NCI-H2196 (cell line): ENCODE data around the gene CSNK2A2.

ENCODE experiments used
- DNase-seq: peaks from one replicate; lab custom pipeline; 2025; ENCODE audit not compliant: unreplicated experiment; lab: John Stamatoyannopoulos, UW

Gene CSNK2A2

DNA sequence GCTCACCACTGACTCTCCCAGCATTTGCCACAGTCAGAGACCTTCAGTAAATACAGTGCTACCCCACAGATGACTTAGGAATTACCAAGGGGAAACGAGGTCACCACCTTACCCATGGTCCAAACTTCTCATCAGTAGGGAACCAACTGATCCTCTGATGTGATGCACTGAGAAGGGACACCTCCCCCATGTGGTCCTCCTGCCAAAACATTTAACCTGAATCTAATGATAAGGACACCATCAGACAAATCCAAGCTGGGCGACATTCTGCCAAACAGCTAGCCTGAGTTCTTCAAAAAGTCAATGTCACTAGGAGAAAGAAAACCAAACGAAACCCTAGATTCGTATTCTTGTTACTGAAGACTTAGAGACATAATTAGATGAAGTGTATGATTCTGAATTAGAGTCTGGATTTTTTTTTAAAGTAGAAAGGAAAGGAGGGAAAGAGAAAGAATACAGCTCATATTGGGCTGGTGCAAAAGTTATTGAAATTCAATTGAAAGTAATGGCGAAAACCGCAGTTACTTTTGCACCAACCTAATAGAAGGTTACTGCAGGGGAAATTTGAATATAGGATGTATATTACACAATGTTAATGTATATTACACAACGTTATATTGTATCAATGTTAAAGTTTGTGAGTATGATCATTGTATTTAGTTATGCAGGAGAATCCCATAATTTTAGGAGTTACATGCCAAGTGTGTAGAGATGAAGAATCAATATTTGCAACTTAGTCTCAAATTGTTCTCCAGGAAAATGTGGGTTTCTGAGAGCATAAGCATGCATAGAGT lies 2.3 kb upstream of the CSNK2A2 start:
- no peak for DNase-seq

DNA sequence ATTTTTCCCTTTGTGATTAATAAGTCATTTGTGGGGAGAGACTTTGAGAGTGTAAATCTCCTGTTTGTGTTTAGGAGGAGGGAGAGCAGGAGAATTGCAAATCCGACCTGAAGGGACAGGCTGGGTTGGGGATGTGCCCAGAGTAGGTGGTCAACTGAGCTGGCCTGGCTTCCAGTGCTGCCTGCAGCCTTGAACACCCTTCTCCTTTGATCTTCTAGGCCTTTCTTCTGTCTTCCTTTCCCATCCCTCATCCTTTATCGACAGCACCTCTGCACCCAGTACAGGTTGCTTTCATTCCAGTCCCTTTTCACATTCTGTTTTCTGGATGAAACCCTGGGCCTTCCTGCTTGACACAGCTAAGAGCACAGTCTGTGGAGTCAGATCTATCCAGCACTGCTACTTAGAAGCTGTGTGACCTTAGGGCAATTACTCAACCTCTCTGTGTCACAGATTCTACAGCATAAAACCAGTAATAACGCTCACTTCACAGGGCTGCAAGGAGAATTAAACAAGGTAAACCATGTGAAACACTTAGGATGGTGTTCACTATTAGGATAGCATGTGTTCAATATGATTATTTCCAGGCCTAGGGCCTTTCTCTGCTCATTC lies 1.0 kb upstream of the CSNK2A2 start:
- DNase-seq, result no peak

DNA sequence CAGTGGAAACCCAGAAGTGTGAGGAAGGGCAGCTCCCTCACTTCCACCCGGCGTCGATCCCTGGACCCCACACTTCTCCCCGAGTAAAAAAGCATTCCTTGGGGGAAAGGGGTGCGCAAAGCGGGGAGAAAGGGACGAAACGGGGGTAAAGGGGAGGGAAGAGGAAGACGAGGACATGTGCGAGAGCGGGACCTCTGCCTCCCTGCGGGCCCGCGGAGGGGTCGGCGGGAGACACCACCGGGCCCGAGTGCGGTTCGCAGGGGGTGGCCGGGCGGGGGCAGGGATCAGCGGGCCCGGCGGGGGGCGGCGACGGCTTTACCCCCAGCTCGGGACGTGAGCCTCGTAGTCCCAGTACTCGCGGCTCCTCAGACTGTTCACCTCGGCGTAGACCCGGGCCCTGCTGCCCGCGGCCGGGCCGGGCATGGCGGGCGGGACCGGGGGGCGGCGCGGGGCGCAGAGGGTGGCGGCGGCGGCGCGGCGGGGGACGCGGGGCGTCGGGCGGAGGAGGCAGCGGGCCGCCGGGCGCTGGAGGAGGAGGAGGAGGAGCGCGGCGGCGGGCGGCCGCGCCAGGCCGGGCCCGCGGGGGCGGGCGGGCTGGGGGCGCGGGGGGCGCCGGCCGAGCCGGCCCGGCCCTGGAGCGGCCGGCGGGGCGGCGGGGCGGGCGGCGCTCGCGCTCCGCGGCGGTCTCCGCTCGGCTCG lies 443 bp downstream of the CSNK2A2 start:
- DNase-seq, result no peak

DNA sequence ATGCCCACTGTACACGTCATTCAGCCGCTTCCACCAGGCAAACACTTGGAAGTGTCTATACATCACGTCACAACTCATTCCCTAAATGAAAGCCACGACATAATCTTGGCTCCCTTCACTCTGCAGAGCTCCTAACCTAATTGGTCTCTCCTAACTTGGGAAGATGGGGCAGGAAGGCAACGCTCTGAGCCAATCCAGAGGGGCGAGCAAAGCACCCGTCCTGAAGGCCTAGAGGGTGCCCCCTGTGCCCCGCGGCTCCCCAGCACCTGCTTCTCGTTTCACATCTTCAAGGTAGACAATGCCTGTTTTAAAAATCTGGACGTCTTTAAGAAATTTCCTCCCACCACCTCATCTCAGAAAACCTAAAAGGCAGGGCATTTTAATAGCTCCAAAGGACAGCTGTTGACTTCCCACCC lies 1.0 kb downstream of the CSNK2A2 start:
- DNase-seq, result no peak

DNA sequence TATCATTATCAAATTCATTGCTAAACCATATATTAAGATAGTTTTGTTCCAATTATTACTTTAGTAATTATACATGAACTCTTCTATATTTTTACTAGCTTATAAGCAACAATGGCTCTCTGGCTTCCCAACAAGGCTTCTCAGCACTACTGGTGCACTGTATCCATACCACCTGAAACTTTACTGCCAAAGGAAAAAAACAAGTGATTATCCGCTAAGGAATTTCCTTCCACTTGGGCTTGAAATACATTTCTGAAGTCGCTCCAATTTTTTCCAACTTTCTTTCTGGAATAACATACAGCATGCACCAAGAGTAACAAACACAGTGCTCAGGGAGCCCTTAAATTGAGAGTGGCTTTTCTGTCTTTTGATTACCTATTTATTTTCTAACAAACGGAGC lies 2.1 kb downstream of the CSNK2A2 start:
- DNase-seq, result no peak

DNA sequence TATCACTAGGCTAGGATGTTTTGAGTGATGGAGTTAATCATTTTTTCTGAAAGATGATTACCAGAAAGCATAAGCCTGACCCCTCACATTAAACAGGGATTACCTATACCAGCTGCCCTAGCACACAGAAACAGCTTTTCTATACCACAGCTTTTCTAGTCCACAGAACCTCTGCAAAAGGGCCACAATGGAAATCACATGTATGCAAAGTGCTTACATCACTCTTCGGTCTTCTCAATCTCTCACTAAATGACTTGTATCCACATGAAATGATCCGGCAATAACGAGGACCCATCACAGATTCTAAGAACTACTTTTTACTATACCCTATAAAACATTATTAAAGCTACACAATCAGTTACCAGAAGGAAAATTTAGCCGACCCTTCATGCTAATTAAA lies 2.6 kb downstream of the CSNK2A2 start:
- no peak for DNase-seq

DNA sequence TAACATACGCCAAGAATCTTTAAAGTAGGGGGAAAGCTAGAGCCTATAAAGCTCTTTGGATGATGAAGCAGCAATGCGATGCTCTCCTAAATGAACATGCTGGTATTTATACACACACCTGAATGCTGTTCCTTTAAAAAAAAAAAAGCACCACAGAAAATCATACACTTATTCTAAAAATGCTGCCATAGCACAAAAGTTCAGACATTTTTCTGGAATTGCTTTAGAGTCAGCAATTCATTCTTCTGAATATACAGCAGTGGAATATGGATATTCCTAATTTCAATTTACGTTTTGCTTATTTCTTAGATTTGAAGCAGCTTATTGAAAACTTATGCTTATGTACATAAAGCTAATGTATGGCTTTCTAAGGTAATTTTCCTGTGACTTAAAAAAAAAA lies 3.1 kb downstream of the CSNK2A2 start:
- no peak for DNase-seq

DNA sequence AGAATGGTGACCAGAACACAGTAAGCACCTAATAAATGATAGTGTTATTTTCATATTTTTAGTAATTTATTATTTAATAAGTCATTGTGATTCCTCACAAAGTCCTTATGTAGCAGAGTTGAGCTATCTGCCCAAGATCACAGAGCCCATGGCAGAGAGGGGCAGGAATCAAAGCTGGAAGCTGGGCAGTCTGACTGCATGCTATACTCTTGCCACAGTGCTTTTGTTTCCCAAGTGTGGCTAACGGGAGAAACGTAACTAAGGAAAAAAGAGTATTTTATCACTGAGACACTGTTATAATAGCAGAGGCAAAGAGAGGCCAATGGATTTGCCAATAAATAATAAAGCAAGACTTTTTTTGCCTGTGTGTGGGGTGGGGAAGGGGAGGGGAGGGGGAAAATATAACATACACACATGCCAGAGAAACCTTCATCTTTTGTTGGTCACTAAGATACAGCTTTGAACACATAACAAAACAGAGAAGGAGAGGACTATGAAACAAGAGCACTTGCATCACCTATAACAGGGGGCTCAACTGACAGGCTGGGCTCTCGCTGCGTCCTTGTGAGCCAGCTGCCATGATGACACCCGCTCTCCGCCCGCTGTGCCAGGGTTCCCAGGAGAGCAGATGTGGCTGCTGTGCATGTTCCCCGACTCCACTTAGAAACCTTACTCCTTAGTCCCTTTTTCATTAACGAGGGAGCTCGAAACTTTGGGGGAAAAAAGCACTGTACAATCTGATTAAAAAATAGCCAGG lies 10.1 kb downstream of the CSNK2A2 start:
- DNase-seq, result no peak

DNA sequence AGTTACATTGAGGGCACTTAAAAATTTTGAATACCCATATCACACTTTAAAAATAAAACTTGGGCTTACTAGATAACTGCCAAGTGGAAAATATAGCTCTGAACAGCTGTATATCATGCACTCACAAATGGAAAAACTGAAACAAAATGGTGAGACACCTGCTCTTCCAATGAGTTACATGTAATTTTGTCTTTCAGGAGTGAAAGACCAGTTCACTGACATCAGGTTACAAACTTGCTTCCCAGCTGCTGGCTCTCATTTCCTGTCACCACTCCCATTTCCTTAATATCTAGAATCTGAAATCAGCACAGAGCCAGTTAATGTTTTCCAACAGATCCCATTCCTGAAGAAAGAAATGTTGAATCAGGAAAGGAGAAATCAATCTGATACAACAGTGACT lies 10.8 kb downstream of the CSNK2A2 start:
- DNase-seq, result no peak

DNA sequence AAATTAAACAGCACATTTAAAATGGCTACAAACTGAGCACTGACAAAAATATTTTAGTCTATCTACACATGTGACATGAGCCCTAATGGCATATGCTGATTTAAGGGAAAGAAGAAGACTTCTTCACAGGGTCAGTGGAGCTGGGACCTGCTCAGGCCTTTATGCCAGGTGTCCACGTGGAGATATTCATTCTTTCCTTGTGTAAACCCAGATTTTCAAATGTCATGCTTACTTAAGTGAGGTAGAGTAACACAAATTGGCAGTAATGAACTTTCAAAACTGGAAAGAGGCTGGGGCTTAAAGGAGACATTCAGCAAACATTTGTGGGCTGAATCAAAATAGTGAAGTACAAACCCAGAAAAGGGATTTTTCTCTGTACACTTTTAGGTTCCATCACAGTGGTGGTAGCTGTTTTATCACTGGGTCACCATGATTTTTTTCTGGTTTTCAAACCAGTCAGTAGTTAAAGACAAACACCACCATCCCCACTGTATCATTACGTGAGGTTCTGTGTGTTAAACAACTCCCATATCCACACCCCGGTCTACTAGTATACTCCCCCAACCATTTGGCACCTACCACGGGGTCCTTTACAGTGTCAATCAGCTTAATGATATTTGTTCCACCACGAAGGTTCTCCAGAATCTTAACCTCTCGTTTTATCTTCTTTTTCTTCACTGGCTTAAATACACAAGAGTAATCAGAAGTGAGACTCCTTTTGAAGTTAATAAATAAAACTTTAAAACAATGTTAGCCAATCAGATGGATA lies 11.5 kb downstream of the CSNK2A2 start:
- no peak for DNase-seq

DNA sequence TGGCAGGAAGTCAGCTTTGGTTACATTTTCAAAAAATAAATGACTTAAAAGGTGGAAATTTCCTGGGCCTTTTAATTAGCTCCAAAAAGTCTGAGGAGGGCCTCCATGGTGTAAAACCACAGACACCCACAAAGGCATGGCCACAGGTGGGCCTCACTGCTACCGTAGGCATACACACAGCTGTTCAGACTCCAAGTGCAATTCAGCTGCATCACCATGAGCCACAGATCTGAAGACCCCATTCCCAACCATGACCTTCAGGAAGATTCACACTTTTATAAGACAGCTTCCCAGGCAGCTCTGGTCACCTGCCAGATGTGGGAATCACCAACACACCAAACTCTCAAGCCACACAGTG lies 20.6 kb downstream of the CSNK2A2 start:
- no peak for DNase-seq

DNA sequence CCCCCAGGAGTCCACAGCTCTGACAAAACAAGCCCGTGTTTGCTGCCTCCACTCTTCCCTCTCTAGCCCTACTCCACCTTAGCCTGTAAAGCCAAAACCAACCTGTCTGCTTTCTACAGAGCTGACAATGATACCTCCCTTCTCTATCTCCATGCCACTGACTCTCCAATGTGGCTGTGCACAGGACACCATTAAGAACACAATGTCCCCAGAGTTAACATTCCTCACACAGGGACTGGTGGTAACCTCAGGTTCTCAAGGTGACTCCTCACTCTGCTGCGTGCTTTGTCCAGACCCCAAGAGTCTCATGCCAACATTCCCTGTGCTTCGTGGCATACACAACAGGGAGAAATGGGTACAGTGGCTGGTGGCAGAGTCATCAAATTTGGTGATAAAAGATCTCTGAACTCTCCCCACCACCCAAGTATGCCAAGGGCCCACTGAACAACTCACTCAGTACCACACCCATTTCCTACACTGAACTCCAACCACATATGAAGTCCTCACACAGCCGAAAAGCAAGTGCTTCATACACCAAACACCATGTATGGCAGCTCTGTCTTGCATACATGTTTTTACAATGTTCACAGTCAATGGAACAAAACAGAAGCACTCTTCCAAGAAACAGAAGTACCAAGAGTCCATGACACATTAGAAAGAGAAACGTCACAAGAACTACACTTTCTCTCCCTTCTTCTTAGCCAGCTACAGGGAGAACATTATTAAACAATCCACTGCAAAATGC lies 21.1 kb downstream of the CSNK2A2 start:
- DNase-seq, result no peak

DNA sequence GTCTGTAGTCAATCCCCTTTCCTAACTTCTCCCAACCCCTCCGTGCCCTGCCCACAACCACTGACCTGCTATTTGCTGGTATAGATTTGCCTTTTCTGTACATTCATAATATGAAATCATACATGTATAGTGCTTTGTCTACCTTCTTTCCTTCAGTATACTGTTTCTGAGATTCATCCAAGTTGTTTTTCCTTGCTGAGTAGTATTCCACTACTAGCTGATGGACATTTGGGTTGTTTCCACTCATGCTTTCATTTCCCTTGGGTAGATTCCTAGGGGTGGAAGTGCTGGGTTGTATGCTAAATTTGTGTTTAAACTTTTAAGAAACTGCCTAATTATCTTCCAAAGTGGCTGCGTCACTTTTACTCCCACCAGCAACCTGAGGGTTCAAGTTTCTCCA lies 27.7 kb downstream of the CSNK2A2 start:
- DNase-seq, result no peak

DNA sequence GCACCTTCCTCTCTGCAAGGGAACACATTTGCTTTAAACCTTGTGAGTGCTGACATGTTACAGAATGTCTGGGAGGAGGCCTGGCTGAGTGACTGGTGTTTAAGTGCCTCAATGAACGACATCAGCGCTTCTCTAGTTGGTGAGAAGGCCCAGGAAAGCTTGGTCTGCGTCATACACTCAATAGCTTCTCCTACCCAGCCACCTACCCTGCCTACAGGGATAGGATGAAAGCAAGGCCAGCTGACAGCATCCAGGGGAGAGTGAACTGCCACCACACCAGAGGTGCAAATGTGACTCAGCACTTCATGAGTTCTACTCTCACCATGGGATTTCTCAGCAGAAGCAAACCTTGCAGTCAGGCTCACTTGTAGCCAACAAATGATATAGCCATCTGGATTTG lies 37.1 kb downstream of the CSNK2A2 start:
- DNase-seq, result no peak

DNA sequence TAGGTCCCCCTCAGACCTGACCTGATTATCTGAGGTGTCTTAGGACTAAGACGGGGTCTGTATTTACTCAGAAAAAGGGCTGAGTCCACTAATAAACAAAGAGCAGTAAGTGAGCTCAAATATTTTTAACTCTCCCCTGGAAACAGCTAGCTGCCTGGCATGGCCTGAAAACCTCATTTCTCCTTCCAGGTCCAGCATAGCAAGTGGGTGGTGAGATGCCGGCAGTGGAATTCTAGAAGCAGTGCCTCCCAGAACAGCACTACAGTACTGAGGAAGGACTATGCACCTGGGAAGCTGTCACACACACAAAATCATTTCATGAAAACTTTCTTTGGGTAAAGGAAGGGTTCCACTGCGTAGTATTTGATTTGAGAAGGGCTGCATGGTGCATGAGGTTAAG lies 39.2 kb downstream of the CSNK2A2 start:
- no peak for DNase-seq

DNA sequence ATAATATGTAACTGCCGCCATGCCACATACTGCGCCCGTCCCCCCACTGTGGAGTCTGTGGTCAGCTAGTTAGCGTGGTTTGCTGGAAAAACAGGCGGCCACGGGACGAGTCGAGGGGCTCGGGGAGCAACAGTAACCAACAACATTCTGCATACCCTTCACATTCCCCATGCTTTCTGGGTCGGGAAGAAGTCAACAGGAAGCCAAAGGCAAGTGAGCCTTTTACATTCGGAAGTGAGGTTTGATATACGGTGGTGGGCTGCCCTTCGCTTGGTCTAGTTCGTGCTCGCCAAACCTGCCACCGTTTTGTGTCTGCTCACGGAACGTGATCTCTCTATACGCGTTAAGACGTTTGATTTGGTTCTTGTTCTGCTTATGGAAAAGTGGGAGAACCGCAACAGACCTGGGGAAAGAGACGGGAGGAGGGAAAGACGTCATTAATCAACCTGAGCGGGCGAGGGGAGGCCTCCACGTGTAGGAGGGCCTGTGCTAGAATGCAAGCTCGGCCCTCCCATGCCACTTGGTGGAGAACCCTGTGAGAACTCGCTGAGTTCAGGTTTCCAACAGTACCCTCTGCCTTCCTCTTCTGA lies 39.9 kb downstream of the CSNK2A2 start:
- no peak for DNase-seq

DNA sequence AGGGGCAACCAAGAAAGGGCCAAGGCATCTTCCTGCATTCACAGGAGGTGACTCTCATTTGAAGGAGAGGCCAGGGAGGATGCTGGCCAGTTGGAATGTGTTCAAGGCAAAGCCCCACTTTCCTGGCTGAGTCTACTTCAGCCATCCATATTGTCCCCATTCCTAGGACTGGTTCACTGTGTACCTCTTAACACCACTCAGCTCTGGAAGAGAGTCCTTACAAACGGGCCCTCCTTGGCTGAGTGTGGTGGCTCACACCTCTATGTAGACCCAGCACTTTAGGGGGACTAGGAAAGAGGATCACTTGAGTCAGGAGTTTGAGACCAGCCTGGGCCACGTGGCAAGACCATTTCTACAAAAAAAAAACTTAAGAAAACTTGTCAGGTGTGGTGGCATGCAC lies 40.7 kb downstream of the CSNK2A2 start:
- DNase-seq, result no peak

DNA sequence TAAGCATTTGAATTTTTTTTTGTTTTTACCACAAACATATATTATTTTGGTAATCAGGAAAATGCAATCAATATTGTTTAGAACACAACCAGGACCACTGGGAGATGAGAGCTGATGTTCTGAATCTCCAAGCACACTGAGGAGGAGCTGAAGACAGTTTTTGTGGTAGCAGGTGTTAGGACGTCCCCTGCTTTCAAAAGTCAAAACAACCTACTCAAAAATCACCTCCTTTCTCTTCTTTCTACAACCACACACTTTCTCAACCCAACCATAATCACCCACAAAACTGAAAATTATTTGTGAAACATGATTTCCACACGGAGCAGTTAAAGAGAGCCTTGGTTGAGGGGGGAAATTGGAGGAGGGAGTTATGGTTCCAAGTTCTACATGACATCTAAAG lies 42.1 kb downstream of the CSNK2A2 start:
- DNase-seq, result no peak

DNA sequence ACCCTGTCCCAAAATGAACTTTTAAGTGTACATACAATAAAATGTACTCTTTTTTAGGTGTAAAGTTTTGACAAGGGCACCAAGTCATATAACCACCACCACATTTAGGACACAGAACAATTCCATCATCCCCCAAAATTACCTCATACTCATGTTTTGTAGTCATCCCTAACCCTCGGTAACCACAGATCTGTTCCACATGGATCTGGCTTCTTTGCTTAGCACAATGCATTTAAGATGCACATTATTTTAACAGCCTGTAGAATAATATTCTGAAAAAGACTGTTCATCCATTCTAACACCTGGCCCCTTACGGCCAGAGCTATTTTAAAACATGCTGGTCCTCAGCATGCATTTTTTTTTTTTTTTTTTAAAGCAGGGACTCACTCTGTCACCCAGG lies 43.6 kb downstream of the CSNK2A2 start:
- no peak for DNase-seq
